Tibial nerve (tissue), 3 donors: ENCODE results near the gene SYNRG.
A peak's percentile ranks its signal among the peaks of the same experiment; 100 is the strongest.

Experiments
- POLR2A ChIP-seq, 2 donors: fragments of 450-650 bp; IDR thresholded peaks; one replicate each; pipeline ENCODE4 v1.6.1; 2017; ENCODE audit warnings: antibody characterized with exemption in 2 of 2, mild to moderate bottlenecking in 2 of 2, moderate library complexity in 2 of 2
- TF ChIP-seq, protein P1 (sequence below), 5 experiments: fragments of 200-600 bp in 3 of 5; fragments of 450-650 bp in 2 of 5; sonication (generic) in 3 of 5; IDR thresholded peaks; one replicate each; pipeline ENCODE4 v1.5.1; 2016 to 2019; ENCODE audit warnings: antibody characterized with exemption in 5 of 5, mild to moderate bottlenecking in 3 of 5, moderate library complexity in 2 of 5

DNA sequence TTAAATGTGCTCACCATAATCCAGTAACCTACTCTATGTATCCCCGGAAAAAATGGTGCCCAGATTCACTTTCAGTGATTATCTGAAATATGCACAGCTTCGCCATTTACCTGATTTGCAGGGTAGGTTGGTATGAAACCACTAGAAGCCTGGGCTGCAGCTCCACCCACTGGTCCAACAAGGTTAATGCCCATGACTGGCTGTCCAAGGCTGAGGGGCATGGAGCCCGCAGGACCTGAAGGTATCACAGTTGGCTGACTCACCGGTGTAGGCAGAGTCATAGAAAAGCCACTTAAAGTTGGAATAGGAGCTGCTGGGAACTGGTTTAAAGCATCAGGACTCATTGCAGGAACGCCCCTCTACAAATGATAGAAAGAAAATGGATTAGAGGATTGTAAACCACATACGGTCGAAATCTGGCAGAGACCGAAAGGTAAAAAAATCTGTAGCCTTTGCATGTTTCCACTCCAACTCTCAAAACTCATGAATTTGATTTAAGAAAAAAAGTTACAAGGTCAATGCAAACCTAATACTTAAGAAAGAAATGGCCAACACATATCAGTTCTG lies 38.6 kb downstream of the SYNRG start:
- TF ChIP-seq, protein P1, sequence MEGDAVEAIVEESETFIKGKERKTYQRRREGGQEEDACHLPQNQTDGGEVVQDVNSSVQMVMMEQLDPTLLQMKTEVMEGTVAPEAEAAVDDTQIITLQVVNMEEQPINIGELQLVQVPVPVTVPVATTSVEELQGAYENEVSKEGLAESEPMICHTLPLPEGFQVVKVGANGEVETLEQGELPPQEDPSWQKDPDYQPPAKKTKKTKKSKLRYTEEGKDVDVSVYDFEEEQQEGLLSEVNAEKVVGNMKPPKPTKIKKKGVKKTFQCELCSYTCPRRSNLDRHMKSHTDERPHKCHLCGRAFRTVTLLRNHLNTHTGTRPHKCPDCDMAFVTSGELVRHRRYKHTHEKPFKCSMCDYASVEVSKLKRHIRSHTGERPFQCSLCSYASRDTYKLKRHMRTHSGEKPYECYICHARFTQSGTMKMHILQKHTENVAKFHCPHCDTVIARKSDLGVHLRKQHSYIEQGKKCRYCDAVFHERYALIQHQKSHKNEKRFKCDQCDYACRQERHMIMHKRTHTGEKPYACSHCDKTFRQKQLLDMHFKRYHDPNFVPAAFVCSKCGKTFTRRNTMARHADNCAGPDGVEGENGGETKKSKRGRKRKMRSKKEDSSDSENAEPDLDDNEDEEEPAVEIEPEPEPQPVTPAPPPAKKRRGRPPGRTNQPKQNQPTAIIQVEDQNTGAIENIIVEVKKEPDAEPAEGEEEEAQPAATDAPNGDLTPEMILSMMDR (IDR thresholded peaks at IDR 0.05): peak in 3 of 5 experiments; percentile 8 to 17 (median 12)
- TF ChIP-seq POLR2A (IDR thresholded peaks at IDR 0.05): no peak
